SK-N-SH treated with all-trans-retinoic acid at 6 μM for 48 hours (cell line): ENCODE data around the gene CNTN1.

Source experiments
- ATAC-seq: fragments of 200-7000 bp; cut with Tn5 transposase; 3 replicates; pipeline ENCODE4 v1.9.1; 2020; ENCODE audit warnings: mild to moderate bottlenecking, moderate library complexity
- ARNTL ChIP-seq: fragments of 450-650 bp; formaldehyde crosslinking; IDR thresholded peaks from 2 replicates; pipeline ENCODE4 v1.5.0; 2020; ENCODE audit warnings: low read depth, mild to moderate bottlenecking, moderate library complexity, borderline replicate concordance
- BACH2 ChIP-seq: fragments of 250-450 bp; sonication (Bioruptor Pico); IDR thresholded peaks from 2 replicates; pipeline ENCODE4 v1.9.0; 2021; ENCODE audit warnings: mild to moderate bottlenecking, borderline replicate concordance
- CSRNP3 ChIP-seq: fragments of 250-450 bp; sonication (Bioruptor Pico); IDR thresholded peaks from 2 replicates; pipeline ENCODE4 v1.5.1; 2021; ENCODE audit warnings: mild to moderate bottlenecking, moderate library complexity
- ESRRG ChIP-seq: fragments of 250-450 bp; sonication (Bioruptor Pico); IDR thresholded peaks from 2 replicates; pipeline ENCODE4 v1.6.1; 2021; ENCODE audit warnings: mild to moderate bottlenecking
- GLIS3 ChIP-seq: fragments of 250-450 bp; sonication (Bioruptor Pico); IDR thresholded peaks from 2 replicates; pipeline ENCODE4 v1.5.0; 2020; ENCODE audit warnings: mild to moderate bottlenecking, moderate library complexity
- ISL1 ChIP-seq: fragments of 250-450 bp; sonication (Bioruptor Pico); IDR thresholded peaks from 2 replicates; pipeline ENCODE4 v2.1.2; 2022; ENCODE audit warnings: mild to moderate bottlenecking, moderate library complexity
- OSR1 ChIP-seq: fragments of 250-450 bp; sonication (Bioruptor Pico); IDR thresholded peaks from 2 replicates; pipeline ENCODE4 v1.8.0; 2022; ENCODE audit warnings: moderate library complexity, mild to moderate bottlenecking, inconsistent platforms
- PPARA ChIP-seq: fragments of 250-450 bp; sonication (Bioruptor Pico); IDR thresholded peaks from 2 replicates; pipeline ENCODE4 v1.5.0; 2020; ENCODE audit warnings: mild to moderate bottlenecking, borderline replicate concordance
- RARB ChIP-seq: fragments of 250-450 bp; sonication (Bioruptor Pico); IDR thresholded peaks from 2 replicates; pipeline ENCODE4 v1.8.0; 2021; ENCODE audit warnings: mild to moderate bottlenecking, moderate library complexity
- SNAI2 ChIP-seq: fragments of 250-450 bp; sonication (Bioruptor Pico); IDR thresholded peaks from 2 replicates; pipeline ENCODE4 v1.5.0; 2020; ENCODE audit warnings: mild to moderate bottlenecking, moderate library complexity
- TCF4 ChIP-seq: fragments of 250-450 bp; sonication (Bioruptor Pico); IDR thresholded peaks from 2 replicates; pipeline ENCODE4 v1.8.0; 2021; ENCODE audit warnings: mild to moderate bottlenecking, moderate library complexity, borderline replicate concordance
- TOX ChIP-seq: fragments of 250-450 bp; sonication (Bioruptor Pico); IDR thresholded peaks from 2 replicates; pipeline ENCODE4 v1.8.0; 2021; ENCODE audit warnings: mild to moderate bottlenecking, moderate library complexity, borderline replicate concordance
- TSHZ2 ChIP-seq: fragments of 250-450 bp; sonication (Bioruptor Pico); IDR thresholded peaks from 2 replicates; pipeline ENCODE4 v1.5.0; 2020; ENCODE audit warnings: mild to moderate bottlenecking, moderate library complexity
- ZC3H10 ChIP-seq: fragments of 250-450 bp; sonication (Bioruptor Pico); IDR thresholded peaks from 2 replicates; pipeline ENCODE4 v1.5.1; 2021; ENCODE audit warnings: mild to moderate bottlenecking, moderate library complexity
- ZFP3 ChIP-seq: fragments of 250-450 bp; sonication (Bioruptor Pico); IDR thresholded peaks from 2 replicates; pipeline ENCODE4 v1.5.0; 2020; ENCODE audit warnings: mild to moderate bottlenecking, moderate library complexity
- ZFP30 ChIP-seq: fragments of 450-650 bp; formaldehyde crosslinking; IDR thresholded peaks from 2 replicates; pipeline ENCODE4 v1.5.0; 2022; ENCODE audit warnings: mild to moderate bottlenecking, moderate library complexity
- ZNF565 ChIP-seq: fragments of 450-650 bp; formaldehyde crosslinking; conservative IDR thresholded peaks from 2 replicates; pipeline ENCODE4 v1.5.0; 2020; ENCODE audit warnings: low read depth, mild to moderate bottlenecking, moderate library complexity
- ZNF70 ChIP-seq: fragments of 450-650 bp; formaldehyde crosslinking; IDR thresholded peaks from 2 replicates; pipeline ENCODE4 v1.5.0; 2020; ENCODE audit warnings: mild to moderate bottlenecking, moderate library complexity
- ZNF8 ChIP-seq: fragments of 450-650 bp; formaldehyde crosslinking; IDR thresholded peaks from 2 replicates; pipeline ENCODE4 v1.5.0; 2020; ENCODE audit warnings: mild to moderate bottlenecking, moderate library complexity
- TF ChIP-seq, protein P1 (sequence below): fragments of 250-450 bp; sonication (Bioruptor Pico); IDR thresholded peaks from 2 replicates; pipeline ENCODE4 v1.8.0; 2020; ENCODE audit warnings: mild to moderate bottlenecking, moderate library complexity, borderline replicate concordance
- TF ChIP-seq, protein P2 (sequence below): fragments of 250-450 bp; sonication (Bioruptor Pico); IDR thresholded peaks from 2 replicates; pipeline ENCODE4 v1.5.1; 2020; ENCODE audit warnings: low read depth, mild to moderate bottlenecking, moderate library complexity

CNTN1 gene

GRCh38 chr12:41023836-41024235 is 331.6 kb downstream of the CNTN1 start:
- TF ChIP-seq, protein P1, sequence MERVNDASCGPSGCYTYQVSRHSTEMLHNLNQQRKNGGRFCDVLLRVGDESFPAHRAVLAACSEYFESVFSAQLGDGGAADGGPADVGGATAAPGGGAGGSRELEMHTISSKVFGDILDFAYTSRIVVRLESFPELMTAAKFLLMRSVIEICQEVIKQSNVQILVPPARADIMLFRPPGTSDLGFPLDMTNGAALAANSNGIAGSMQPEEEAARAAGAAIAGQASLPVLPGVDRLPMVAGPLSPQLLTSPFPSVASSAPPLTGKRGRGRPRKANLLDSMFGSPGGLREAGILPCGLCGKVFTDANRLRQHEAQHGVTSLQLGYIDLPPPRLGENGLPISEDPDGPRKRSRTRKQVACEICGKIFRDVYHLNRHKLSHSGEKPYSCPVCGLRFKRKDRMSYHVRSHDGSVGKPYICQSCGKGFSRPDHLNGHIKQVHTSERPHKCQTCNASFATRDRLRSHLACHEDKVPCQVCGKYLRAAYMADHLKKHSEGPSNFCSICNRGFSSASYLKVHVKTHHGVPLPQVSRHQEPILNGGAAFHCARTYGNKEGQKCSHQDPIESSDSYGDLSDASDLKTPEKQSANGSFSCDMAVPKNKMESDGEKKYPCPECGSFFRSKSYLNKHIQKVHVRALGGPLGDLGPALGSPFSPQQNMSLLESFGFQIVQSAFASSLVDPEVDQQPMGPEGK (CRISPR knock-in tag) = no peak
- TF ChIP-seq GLIS3 (CRISPR knock-in tag) (no peak), BACH2 (CRISPR knock-in tag) (no peak), PPARA (no peak)
- no peak for ATAC-seq

GRCh38 chr12:41026151-41026550 is 333.9 kb downstream of the CNTN1 start:
- TF ChIP-seq ZNF8 (CRISPR knock-in tag) = no peak
- TF ChIP-seq, protein P2, sequence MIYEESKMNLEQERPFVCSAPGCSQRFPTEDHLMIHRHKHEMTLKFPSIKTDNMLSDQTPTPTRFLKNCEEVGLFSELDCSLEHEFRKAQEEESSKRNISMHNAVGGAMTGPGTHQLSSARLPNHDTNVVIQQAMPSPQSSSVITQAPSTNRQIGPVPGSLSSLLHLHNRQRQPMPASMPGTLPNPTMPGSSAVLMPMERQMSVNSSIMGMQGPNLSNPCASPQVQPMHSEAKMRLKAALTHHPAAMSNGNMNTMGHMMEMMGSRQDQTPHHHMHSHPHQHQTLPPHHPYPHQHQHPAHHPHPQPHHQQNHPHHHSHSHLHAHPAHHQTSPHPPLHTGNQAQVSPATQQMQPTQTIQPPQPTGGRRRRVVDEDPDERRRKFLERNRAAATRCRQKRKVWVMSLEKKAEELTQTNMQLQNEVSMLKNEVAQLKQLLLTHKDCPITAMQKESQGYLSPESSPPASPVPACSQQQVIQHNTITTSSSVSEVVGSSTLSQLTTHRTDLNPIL (CRISPR knock-in tag) = no peak
- no peak for TF ChIP-seq ESRRG (CRISPR knock-in tag)
- TF ChIP-seq, protein P1 (CRISPR knock-in tag) = no peak
- TF ChIP-seq GLIS3 (CRISPR knock-in tag) = no peak
- no peak for TF ChIP-seq SNAI2 (CRISPR knock-in tag)
- no peak for TF ChIP-seq ISL1 (CRISPR knock-in tag)
- TF ChIP-seq ZFP30 (CRISPR knock-in tag) = no peak
- TF ChIP-seq TSHZ2 (CRISPR knock-in tag) = no peak
- no peak for TF ChIP-seq CSRNP3 (CRISPR knock-in tag)
- TF ChIP-seq ARNTL (CRISPR knock-in tag) = no peak
- TF ChIP-seq BACH2 (CRISPR knock-in tag) = no peak
- TF ChIP-seq ZNF70 (CRISPR knock-in tag) = no peak
- no peak for TF ChIP-seq RARB (CRISPR knock-in tag)
- no peak for TF ChIP-seq ZFP3 (CRISPR knock-in tag)
- ATAC-seq = no peak

GRCh38 chr12:41032386-41032785 is 340.1 kb downstream of the CNTN1 start:
- TF ChIP-seq, protein P1 (CRISPR knock-in tag) = no peak
- TF ChIP-seq ZNF8 (CRISPR knock-in tag) = no peak
- no peak for TF ChIP-seq ZNF70 (CRISPR knock-in tag)
- no peak for TF ChIP-seq TOX (CRISPR knock-in tag)
- no peak for TF ChIP-seq OSR1
- TF ChIP-seq GLIS3 (CRISPR knock-in tag) = no peak
- no peak for TF ChIP-seq ZNF565 (CRISPR knock-in tag)
- TF ChIP-seq ZC3H10 (CRISPR knock-in tag) = no peak
- TF ChIP-seq, protein P2 (CRISPR knock-in tag) = no peak
- TF ChIP-seq ARNTL (CRISPR knock-in tag) = no peak
- no peak for TF ChIP-seq TCF4 (CRISPR knock-in tag)
- no peak for ATAC-seq
